ENCODE measurements around the gene GPR52.

GRCh38 chr1:174469052-174469451 lies 21.3 kb downstream of the GPR52 start:
- TF ChIP-seq CTCF (IDR thresholded peaks at IDR 0.05) (no peak), POLR2A (IDR thresholded peaks at IDR 0.05) (no peak)

Measured in heart left ventricle (tissue), 13 donors.